ENCODE results near the gene EIF2D.

GRCh38 chr1:206587904-206588303, 24.4 kb downstream of the EIF2D start:
- TF ChIP-seq REST (IDR thresholded peaks at IDR 0.05; ENCODE audit: insufficient replicate concordance, low read depth) (no peak), CTCF (IDR thresholded peaks at IDR 0.05; ENCODE audit: insufficient read depth, low read length) (no peak), POLR2AphosphoS5 (IDR thresholded peaks at IDR 0.05; ENCODE audit: low read depth) (no peak; the same call in 1 of the 2 replicates), SPI1 (IDR thresholded peaks at IDR 0.05; ENCODE audit: borderline replicate concordance, low read depth) (no peak)
